Ecto neural progenitor cell (in vitro differentiated cells): ENCODE data around the gene KLK13.

Experiments used
- DNase-seq: peaks from one replicate; pipeline ENCODE4 v3.0.0-alpha.2; 2018; ENCODE audit warnings: low spot score

Gene KLK13

GRCh38 chr19:51091895-51092873 lies 27.3 kb upstream of the KLK13 start:
- DNase-seq = no peak

GRCh38 chr19:51091126-51091525 lies 26.2 kb upstream of the KLK13 start:
- DNase-seq = no peak

GRCh38 chr19:51090471-51090870 lies 25.6 kb upstream of the KLK13 start:
- no peak for DNase-seq

GRCh38 chr19:51089786-51090185 lies 24.9 kb upstream of the KLK13 start:
- no peak for DNase-seq

- DNase-seq = no peak
These were observed 21.4 kb upstream of the KLK13 start for GRCh38 chr19:51086153-51086850.

- DNase-seq = no peak
These were observed 19.6 kb upstream of the KLK13 start for GRCh38 chr19:51084505-51084904.

GRCh38 chr19:51083783-51084182 lies 18.9 kb upstream of the KLK13 start:
- no peak for DNase-seq

GRCh38 chr19:51083181-51083580 lies 18.3 kb upstream of the KLK13 start:
- no peak for DNase-seq

- no peak for DNase-seq
These were observed 17.7 kb upstream of the KLK13 start, which contains the start of gene KLK14 for GRCh38 chr19:51082611-51083010. TSS of gene KLK14 (minus strand) at chr19:51082887. CDS start at chr19:51082614, 273 bp downstream.

- DNase-seq = no peak
These were observed 16.6 kb upstream of the KLK13 start for GRCh38 chr19:51081476-51081875.

- no peak for DNase-seq
These were observed 14.7 kb upstream of the KLK13 start for GRCh38 chr19:51079481-51080110.

- no peak for DNase-seq
These were observed 13.8 kb upstream of the KLK13 start for GRCh38 chr19:51078731-51079130.

- DNase-seq = no peak
These were observed 13.2 kb upstream of the KLK13 start for GRCh38 chr19:51078104-51078503.

GRCh38 chr19:51076631-51077213 lies 11.8 kb upstream of the KLK13 start:
- no peak for DNase-seq

- no peak for DNase-seq
These were observed 11.1 kb upstream of the KLK13 start for GRCh38 chr19:51075998-51076397.

GRCh38 chr19:51071095-51071405 lies 6.2 kb upstream of the KLK13 start:
- DNase-seq = no peak

GRCh38 chr19:51070334-51071094 lies 5.6 kb upstream of the KLK13 start:
- no peak for DNase-seq

GRCh38 chr19:51066393-51067186 lies 1.7 kb upstream of the KLK13 start:
- no peak for DNase-seq

- no peak for DNase-seq
These were observed 499 bp upstream of the KLK13 start for GRCh38 chr19:51065221-51065960.

GRCh38 chr19:51063664-51064063 lies 1.2 kb downstream of the KLK13 start:
- DNase-seq = no peak
